SU-DHL-6 (cell line): ENCODE measurements around the gene ACSM2A.
"Not testable (repeated sequence)": the region's sequence is repeated elsewhere in the genome, so short reads cannot be mapped to it uniquely, and the experiment has no call there.

Experiments
- CTCF ChIP-seq: fragments of 200-600 bp; sonication (generic); IDR thresholded peaks from one replicate; pipeline ENCODE4 v1.5.1; 2017; ENCODE audit warnings: antibody characterized with exemption, mild to moderate bottlenecking, low read length, moderate library complexity; ENCODE audit not compliant: insufficient read depth, poor library complexity, severe bottlenecking
- EZH2phosphoT487 ChIP-seq: fragments of 200-600 bp; sonication (generic), shearing (Covaris generic); conservative IDR thresholded peaks from 2 replicates; pipeline ENCODE4 v1.6.1; 2018; ENCODE audit warnings: mild to moderate bottlenecking, antibody characterized with exemption, low read length, moderate library complexity, mixed read lengths

GRCh38 chr16:20531795-20532194 is 80.5 kb downstream of the ACSM2A start:
- not testable (repeated sequence) for TF ChIP-seq CTCF, EZH2phosphoT487
